Stomach smooth muscle (tissue), 2 donors: ENCODE data around the gene ADCY3.

Experiments
- H3K27ac ChIP-seq: one replicate; pipeline ENCODE4 v1.7.0; 2013; ENCODE audit warnings: mild to moderate bottlenecking, low read length, inconsistent platforms
- H3K27me3 ChIP-seq, 2 donors: one replicate each; pipeline ENCODE4 v1.7.0; 2013; ENCODE audit warnings: low read length in 2 of 2; ENCODE audit not compliant: insufficient read depth in 2 of 2, control insufficient read depth in 1 of 2
- H3K36me3 ChIP-seq, 2 donors: one replicate each; pipeline ENCODE4 v1.7.0; 2013; ENCODE audit warnings: low read length in 2 of 2; ENCODE audit not compliant: control insufficient read depth in 2 of 2, insufficient read depth in 2 of 2
- H3K4me1 ChIP-seq: one replicate; pipeline ENCODE4 v1.7.0; 2013; ENCODE audit warnings: low read length; ENCODE audit not compliant: control insufficient read depth, insufficient read depth
- H3K4me3 ChIP-seq, 2 donors: one replicate each; pipeline ENCODE4 v1.7.0; 2013; ENCODE audit warnings: low read length in 2 of 2
- H3K9ac ChIP-seq, 2 donors: one replicate each; pipeline ENCODE4 v1.7.0; 2013; ENCODE audit warnings: low read length in 2 of 2, mild to moderate bottlenecking in 1 of 2
- H3K9me3 ChIP-seq, 2 donors: one replicate each; pipeline ENCODE4 v1.7.0; 2013; ENCODE audit warnings: low read length in 2 of 2; ENCODE audit not compliant: control insufficient read depth in 2 of 2
- donor health status: healthy.
- donor health status: Pancreatic carcinoma.

Gene ADCY3

GRCh38 chr2:24787532-24787931 lies 132.5 kb downstream of the ADCY3 start:
- H3K9me3 ChIP-seq = no peaks in the 10 kb centered on the region
- H3K36me3 ChIP-seq = peaks cover 0 to 2% of the 10 kb centered on the region in 2 donors
- H3K4me1 ChIP-seq = no peaks in the 10 kb centered on the region
- no peaks in the 10 kb centered on the region for H3K27me3 ChIP-seq
- no peak overlapping the region for H3K4me3 ChIP-seq
- no peak overlapping the region for H3K27ac ChIP-seq
- H3K9ac ChIP-seq = no peak overlapping the region

GRCh38 chr2:24785671-24786321 lies 134.2 kb downstream of the ADCY3 start:
- no peak overlapping the region for H3K4me3 ChIP-seq
- H3K9me3 ChIP-seq = no peaks in the 10 kb centered on the region
- peaks cover 0 to 2% of the 10 kb centered on the region in 2 donors for H3K36me3 ChIP-seq
- no peak overlapping the region for H3K9ac ChIP-seq
- H3K4me1 ChIP-seq = no peaks in the 10 kb centered on the region
- no peaks in the 10 kb centered on the region for H3K27me3 ChIP-seq
- H3K27ac ChIP-seq = no peak overlapping the region

- no peak overlapping the region for H3K9ac ChIP-seq
- no peak overlapping the region for H3K4me3 ChIP-seq
- H3K9me3 ChIP-seq = no peaks in the 10 kb centered on the region
- H3K36me3 ChIP-seq = no peaks in the 10 kb centered on the region
- no peaks in the 10 kb centered on the region for H3K4me1 ChIP-seq
- H3K27ac ChIP-seq = no peak overlapping the region
- H3K27me3 ChIP-seq = no peaks in the 10 kb centered on the region
These were observed 136.4 kb downstream of the ADCY3 start for GRCh38 chr2:24783641-24784040.

- Histone ChIP-seq H3K27me3 (no peaks in the 10 kb centered on the region), H3K4me1 (no peaks in the 10 kb centered on the region), H3K9me3 (no peaks in the 10 kb centered on the region), H3K27ac (no peak overlapping the region), H3K36me3 (no peaks in the 10 kb centered on the region), H3K4me3 (no peak overlapping the region), H3K9ac (no peak overlapping the region)
These were observed 140.9 kb downstream of the ADCY3 start for GRCh38 chr2:24779116-24779515.

GRCh38 chr2:24774373-24774772 lies 145.7 kb downstream of the ADCY3 start:
- no peak overlapping the region for H3K4me3 ChIP-seq
- no peaks in the 10 kb centered on the region for H3K27me3 ChIP-seq
- H3K36me3 ChIP-seq = peaks cover 4 to 6% of the 10 kb centered on the region in 2 donors
- no peak overlapping the region for H3K9ac ChIP-seq
- no peaks in the 10 kb centered on the region for H3K9me3 ChIP-seq
- no peaks in the 10 kb centered on the region for H3K4me1 ChIP-seq
- no peak overlapping the region for H3K27ac ChIP-seq

- Histone ChIP-seq H3K27me3 (no peaks in the 10 kb centered on the region), H3K4me3 (no peak overlapping the region), H3K4me1 (no peaks in the 10 kb centered on the region), H3K27ac (no peak overlapping the region), H3K36me3 (peaks cover 6 to 9% of the 10 kb centered on the region in 2 donors), H3K9ac (no peak overlapping the region), H3K9me3 (no peaks in the 10 kb centered on the region)
These were observed 148.1 kb downstream of the ADCY3 start for GRCh38 chr2:24771764-24772586.

GRCh38 chr2:24771061-24771460 lies 149.0 kb downstream of the ADCY3 start:
- peaks cover 12% of the 10 kb centered on the region in 2 donors for H3K36me3 ChIP-seq
- no peaks in the 10 kb centered on the region for H3K4me1 ChIP-seq
- no peak overlapping the region for H3K4me3 ChIP-seq
- no peaks in the 10 kb centered on the region for H3K9me3 ChIP-seq
- H3K27ac ChIP-seq = no peak overlapping the region
- H3K9ac ChIP-seq = no peak overlapping the region
- no peaks in the 10 kb centered on the region for H3K27me3 ChIP-seq
